Loucy (cell line): ENCODE results near the gene OR1E2.
A peak's percentile ranks its signal among the peaks of the same experiment; 100 is the strongest.

Experiments
- H2AFZ ChIP-seq: fragments of 200-600 bp; sonication (generic); 2 replicates; pipeline ENCODE4 v1.6.0; 2016; ENCODE audit warnings: antibody characterized with exemption, mild to moderate bottlenecking, low read length, moderate library complexity
- H3F3A ChIP-seq: fragments of 200-600 bp; 2 replicates; pipeline ENCODE4 v1.6.0; 2016; ENCODE audit warnings: antibody characterized with exemption, low read depth, mild to moderate bottlenecking
- H3K27me3 ChIP-seq: fragments of 200-600 bp; sonication (generic); 2 replicates; pipeline ENCODE4 v1.6.1; 2014; ENCODE audit warnings: low read length, mild to moderate bottlenecking; ENCODE audit not compliant: insufficient read depth, poor library complexity, severe bottlenecking
- H3K36me3 ChIP-seq: fragments of 200-600 bp; sonication (generic); 2 replicates; pipeline ENCODE4 v1.6.1; 2016; ENCODE audit warnings: low read length; ENCODE audit not compliant: insufficient read depth
- H3K4me1 ChIP-seq: fragments of 200-600 bp; sonication (generic); 2 replicates; pipeline ENCODE4 v1.5.1; 2014; ENCODE audit warnings: low read length, mild to moderate bottlenecking; ENCODE audit not compliant: insufficient read depth, poor library complexity, severe bottlenecking
- H3K4me2 ChIP-seq: fragments of 200-600 bp; sonication (generic); 2 replicates; pipeline ENCODE4 v1.6.0; 2014; ENCODE audit warnings: antibody characterized with exemption, low read length, low read depth, mild to moderate bottlenecking; ENCODE audit not compliant: poor library complexity, severe bottlenecking
- H3K4me3 ChIP-seq: fragments of 200-600 bp; sonication (generic); 2 replicates; pipeline ENCODE4 v1.5.1; 2014; ENCODE audit warnings: low read length, mild to moderate bottlenecking, mixed read lengths; ENCODE audit not compliant: poor library complexity, severe bottlenecking
- H3K79me2 ChIP-seq: fragments of 200-600 bp; sonication (generic); 2 replicates; pipeline ENCODE4 v1.6.1; 2014; ENCODE audit warnings: low read length; ENCODE audit not compliant: insufficient read depth
- H3K9ac ChIP-seq: fragments of 200-600 bp; sonication (generic); 2 replicates; pipeline ENCODE4 v1.6.0; 2014; ENCODE audit warnings: mild to moderate bottlenecking, low read depth, low read length, moderate library complexity; ENCODE audit not compliant: poor library complexity, severe bottlenecking
- H3K9me2 ChIP-seq: fragments of 200-600 bp; sonication (generic); replicated peaks from 2 replicates; pipeline ENCODE4 v1.6.1; 2016; ENCODE audit warnings: low read depth, low read length, mixed read lengths
- H3K9me3 ChIP-seq: fragments of 200-600 bp; sonication (generic); 2 replicates; pipeline ENCODE4 v1.6.1; 2014; ENCODE audit warnings: mild to moderate bottlenecking, antibody characterized with exemption, low read length, low read depth; ENCODE audit not compliant: insufficient read depth
- H4K20me1 ChIP-seq: fragments of 200-600 bp; sonication (generic); 2 replicates; pipeline ENCODE4 v1.6.0; 2014; ENCODE audit warnings: antibody characterized with exemption, low read length, mild to moderate bottlenecking; ENCODE audit not compliant: insufficient read depth, poor library complexity, severe bottlenecking
- EZH2phosphoT487 ChIP-seq: fragments of 200-600 bp; IDR thresholded peaks from 2 replicates; pipeline ENCODE4 v1.6.1; 2018; ENCODE audit warnings: antibody characterized with exemption, mild to moderate bottlenecking, moderate library complexity, borderline replicate concordance
- TF ChIP-seq, protein P1 (sequence below): fragments of 200-600 bp; sonication (generic); conservative IDR thresholded peaks from 2 replicates; pipeline ENCODE4 v1.5.1; 2014; ENCODE audit warnings: mild to moderate bottlenecking, antibody characterized with exemption, low read length

Gene OR1E2

DNA sequence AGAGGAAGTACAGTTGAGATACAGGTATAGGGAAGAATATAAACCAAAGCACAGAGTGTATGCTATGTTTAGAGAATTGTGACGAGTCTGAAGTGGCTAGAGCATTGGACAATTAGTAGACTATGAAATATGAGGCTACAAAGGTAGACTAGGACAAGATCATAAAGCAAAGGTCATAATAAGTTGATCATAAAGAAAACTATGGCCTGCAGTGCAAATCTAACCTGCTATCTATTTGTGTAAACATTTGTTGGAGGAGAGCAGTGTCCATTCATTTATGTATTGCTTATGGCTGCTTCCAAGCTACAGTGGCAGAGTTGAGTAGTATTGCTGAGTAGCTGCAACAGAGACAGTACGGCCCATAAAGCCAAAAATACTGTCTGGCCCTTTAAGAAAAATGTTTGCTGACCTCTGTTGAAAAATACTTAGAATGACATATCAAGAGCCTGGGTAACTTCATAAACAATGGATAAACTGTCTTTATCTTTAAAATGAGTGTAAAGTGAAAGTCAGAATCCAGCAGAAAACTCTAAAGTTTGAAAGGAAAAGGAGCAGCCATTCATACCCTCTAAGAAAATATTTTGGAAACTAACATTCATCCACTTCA lies 14.5 kb upstream of the OR1E2 start:
- no peaks in the 10 kb centered on the region for H3K27me3 ChIP-seq
- no peaks in the 10 kb centered on the region for H3K79me2 ChIP-seq
- no peak overlapping the region for H3K9ac ChIP-seq
- TF ChIP-seq, protein P1, sequence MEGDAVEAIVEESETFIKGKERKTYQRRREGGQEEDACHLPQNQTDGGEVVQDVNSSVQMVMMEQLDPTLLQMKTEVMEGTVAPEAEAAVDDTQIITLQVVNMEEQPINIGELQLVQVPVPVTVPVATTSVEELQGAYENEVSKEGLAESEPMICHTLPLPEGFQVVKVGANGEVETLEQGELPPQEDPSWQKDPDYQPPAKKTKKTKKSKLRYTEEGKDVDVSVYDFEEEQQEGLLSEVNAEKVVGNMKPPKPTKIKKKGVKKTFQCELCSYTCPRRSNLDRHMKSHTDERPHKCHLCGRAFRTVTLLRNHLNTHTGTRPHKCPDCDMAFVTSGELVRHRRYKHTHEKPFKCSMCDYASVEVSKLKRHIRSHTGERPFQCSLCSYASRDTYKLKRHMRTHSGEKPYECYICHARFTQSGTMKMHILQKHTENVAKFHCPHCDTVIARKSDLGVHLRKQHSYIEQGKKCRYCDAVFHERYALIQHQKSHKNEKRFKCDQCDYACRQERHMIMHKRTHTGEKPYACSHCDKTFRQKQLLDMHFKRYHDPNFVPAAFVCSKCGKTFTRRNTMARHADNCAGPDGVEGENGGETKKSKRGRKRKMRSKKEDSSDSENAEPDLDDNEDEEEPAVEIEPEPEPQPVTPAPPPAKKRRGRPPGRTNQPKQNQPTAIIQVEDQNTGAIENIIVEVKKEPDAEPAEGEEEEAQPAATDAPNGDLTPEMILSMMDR: no peak
- no peak for TF ChIP-seq EZH2phosphoT487
- peak overlapping the region; percentile 26; the same call in 1 of the 2 replicates for H2AFZ ChIP-seq
- H3K36me3 ChIP-seq: no peaks in the 10 kb centered on the region
- no peak overlapping the region for H3K4me2 ChIP-seq
- H3F3A ChIP-seq: no peaks in the 10 kb centered on the region
- H3K9me3 ChIP-seq: no peaks in the 10 kb centered on the region
- H3K4me1 ChIP-seq: no peaks in the 10 kb centered on the region
- H4K20me1 ChIP-seq: no peaks in the 10 kb centered on the region
- no peaks in the 10 kb centered on the region for H3K9me2 ChIP-seq
- H3K4me3 ChIP-seq: no peak overlapping the region

GRCh38 chr17:3447625-3448024 lies 14.0 kb upstream of the OR1E2 start:
- Histone ChIP-seq H3K9ac (no peak overlapping the region), H3K79me2 (no peaks in the 10 kb centered on the region), H3K4me3 (no peak overlapping the region), H3K9me3 (no peaks in the 10 kb centered on the region), H3F3A (no peaks in the 10 kb centered on the region), H3K36me3 (no peaks in the 10 kb centered on the region), H4K20me1 (no peaks in the 10 kb centered on the region), H3K27me3 (no peaks in the 10 kb centered on the region), H3K4me2 (no peak overlapping the region), H2AFZ (no peak overlapping the region), H3K4me1 (no peaks in the 10 kb centered on the region), H3K9me2 (no peaks in the 10 kb centered on the region)
- TF ChIP-seq, protein P1: peak; percentile 60
- no peak for TF ChIP-seq EZH2phosphoT487

GRCh38 chr17:3440451-3440850 lies 6.8 kb upstream of the OR1E2 start:
- H2AFZ ChIP-seq: no peak overlapping the region

More at GRCh38 chr17:3440451-3440850, 6.8 kb upstream of the OR1E2 start:
- no peaks in the 10 kb centered on the region for H3K27me3 ChIP-seq
- H3F3A ChIP-seq: no peaks in the 10 kb centered on the region
- H3K79me2 ChIP-seq: no peaks in the 10 kb centered on the region
- H4K20me1 ChIP-seq: no peaks in the 10 kb centered on the region
- H3K4me2 ChIP-seq: no peak overlapping the region
- H3K36me3 ChIP-seq: no peaks in the 10 kb centered on the region
- no peaks in the 10 kb centered on the region for H3K9me2 ChIP-seq
- H3K9me3 ChIP-seq: no peaks in the 10 kb centered on the region
- TF ChIP-seq, protein P1: no peak
- TF ChIP-seq EZH2phosphoT487: no peak
- H3K9ac ChIP-seq: no peak overlapping the region
- H3K4me1 ChIP-seq: no peaks in the 10 kb centered on the region
- H3K4me3 ChIP-seq: no peak overlapping the region
